ENCODE results near the gene SORCS2. TPM values are rescaled to one million over a fixed set of nuclear protein-coding genes. Genes with fewer than 3 reads are reported as not detected.

The SORCS2 gene
- total and polyA plus RNA-seq, 2 of the 4 experiments (the other 2 are of a cell fraction) = 0.36 to 0.62 TPM

DNA sequence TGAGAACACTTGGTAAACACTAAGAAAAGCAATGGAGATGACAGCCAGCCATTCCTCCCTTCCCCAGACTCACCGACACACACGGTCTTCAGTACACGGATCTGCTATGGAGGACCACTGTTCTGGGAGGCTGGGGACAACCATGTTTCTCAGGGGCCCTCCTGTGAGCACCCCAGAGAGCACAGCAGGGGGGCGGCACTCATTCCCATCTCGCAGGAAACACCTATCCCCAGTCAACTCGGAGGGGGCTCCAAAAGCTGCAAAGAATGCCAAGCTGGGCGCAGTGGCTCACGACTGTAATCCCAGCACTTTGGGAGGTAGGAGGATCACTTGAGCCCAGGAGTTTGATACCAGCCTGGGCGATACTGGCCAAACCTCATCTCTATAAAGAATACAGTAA lies 575.2 kb downstream of the SORCS2 start:
- no peak overlapping the region for H3K18ac ChIP-seq (ENCODE audit: low read depth, low read length)
- no peak overlapping the region for H4K91ac ChIP-seq (ENCODE audit: insufficient read depth, low read depth, low read length)
- no CpG with 5 or more reads among the region's 9 CpGs for WGBS, 2 experiments (ENCODE audit: extremely low coverage in 2 of 2, insufficient read length in 1 of 2)
- ChIA-PET POLR2A (ENCODE audit: unreplicated experiment) (no interaction called here), CTCF (interaction anchor here (2.2 kb wide), 1 partner anchor 37 kb away, joined by 5 read pairs; no protein-coding TSS in a partner anchor)
- dilution Hi-C loops (cut with HindIII; ENCODE audit: low sequenced_read_pairs, unreplicated experiment) (no loop called here), in situ Hi-C loops (cut with MboI; ENCODE audit: low sequenced_read_pairs) (loop anchor here (10.0 kb wide), 1 partner anchor 217 kb away; no protein-coding TSS in a partner anchor), intact Hi-C loops (cut with micrococcal nuclease) (no loop called here)
- H2BK15ac ChIP-seq (ENCODE audit: low read depth, low read length) = no peak overlapping the region
- no TSS peak for BruUV-seq (replicated peaks)
- no peak overlapping the region for H3K4me2 ChIP-seq (ENCODE audit: low read depth, low read length)
- no peak overlapping the region for H3K4me3 ChIP-seq (ENCODE audit: insufficient read depth, low read depth, low read length)
- H2BK20ac ChIP-seq (ENCODE audit: low read depth, low read length) = no peak overlapping the region
- DNase-seq = no peak
- TF ChIP-seq RFX5 (IDR thresholded peaks at IDR 0.05; ENCODE audit: low read depth, low read length) (no peak), BHLHE40 (IDR thresholded peaks at IDR 0.05; ENCODE audit: low read depth, low read length) (no peak), CEBPB (IDR thresholded peaks at IDR 0.05; ENCODE audit: low read depth, low read length) (no peak), CHD1 (IDR thresholded peaks at IDR 0.05; ENCODE audit: low read depth, low read length) (no peak), CTCF (conservative IDR thresholded peaks at IDR 0.05; ENCODE audit: low read depth, low read length) (no peak), POLR2A (IDR thresholded peaks at IDR 0.05; ENCODE audit: low read depth, low read length) (no peak)
- peaks cover 4% of the 10 kb centered on the region for H3K4me1 ChIP-seq (ENCODE audit: control insufficient read depth, insufficient read depth, low read length)
- no peak overlapping the region for H2BK5ac ChIP-seq (ENCODE audit: low read depth, low read length, poor library complexity, severe bottlenecking)
- no peak overlapping the region for H2BK120ac ChIP-seq (ENCODE audit: low read depth, low read length)
- H3K9ac ChIP-seq (ENCODE audit: low read depth, low read length) = no peak overlapping the region
- H3K27me3 ChIP-seq (ENCODE audit: control insufficient read depth, insufficient read depth, low read length) = no peaks in the 10 kb centered on the region
- no peak overlapping the region for H3K56ac ChIP-seq (ENCODE audit: extremely low read depth, insufficient read depth, low read length)
- H3K14ac ChIP-seq (replicated peaks; ENCODE audit: low read depth, low read length) = no peak overlapping the region
- H3K9me3 ChIP-seq (ENCODE audit: control insufficient read depth, insufficient read depth, low read length) = no peaks in the 10 kb centered on the region
- H3K9me1 ChIP-seq (ENCODE audit: insufficient read depth, low read length) = peaks cover 13% of the 10 kb centered on the region; the same call in 1 of the 2 replicates
- H4K20me1 ChIP-seq (ENCODE audit: insufficient read depth, low read length) = peaks cover 60% of the 10 kb centered on the region
- no peak overlapping the region for H3K27ac ChIP-seq (ENCODE audit: insufficient read depth, low read length)
- peaks cover 92% of the 10 kb centered on the region for H3K36me3 ChIP-seq (ENCODE audit: control insufficient read depth, insufficient read depth, low read length)
- no peak overlapping the region for H2AFZ ChIP-seq (replicated peaks; ENCODE audit: low read length, poor library complexity)
- no peak for ATAC-seq (ENCODE audit: low read depth)
- peaks cover 24 to 81% of the 10 kb centered on the region in 2 experiments for H3K79me1 ChIP-seq (ENCODE audit: low read depth in 1 of 2, low read length in 2 of 2)
- H4K8ac ChIP-seq (ENCODE audit: low read depth in 2 of 2, low read length in 2 of 2) = no peak overlapping the region
- no peak overlapping the region for H3K23ac ChIP-seq (ENCODE audit: low read depth, low read length)
- H2AK5ac ChIP-seq (ENCODE audit: low read depth, low read length) = no peak overlapping the region
- H2AK9ac ChIP-seq (replicated peaks; ENCODE audit: low read depth, low read length, poor library complexity) = no peak overlapping the region
- H3K4ac ChIP-seq (ENCODE audit: low read depth, low read length) = no peak overlapping the region
- no peak overlapping the region for H4K5ac ChIP-seq (ENCODE audit: low read depth, low read length)
